ENCODE results near the gene STK35. TPM values are rescaled to one million over a fixed set of nuclear protein-coding genes. Genes with fewer than 3 reads are reported as not detected.

The STK35 gene
- total and polyA plus RNA-seq, 2 of the 13 experiments (the other 11 are each of a cell fraction or from before 2014, with no cell fraction given) = 27.4 to 29.8 TPM

GRCh38 chr20:2101865-2102584, 398 bp downstream of the STK35 start (continued):
- TF ChIP-seq ZNF275 (CRISPR knock-in tag; IDR thresholded peaks at IDR 0.05; ENCODE audit: borderline replicate concordance) = peak; percentile 98
- no peak for TF ChIP-seq ZNF562 (CRISPR knock-in tag; IDR thresholded peaks at IDR 0.05; ENCODE audit: borderline replicate concordance)
- peak; percentile 77; the same call in 1 of the 2 replicates for TF ChIP-seq ZNF30 (CRISPR knock-in tag; IDR thresholded peaks at IDR 0.05)
- peak; percentile 92; the same call in 1 of the 2 replicates for TF ChIP-seq ZNF225 (CRISPR knock-in tag; IDR thresholded peaks at IDR 0.05)
- TF ChIP-seq TAF15 (IDR thresholded peaks at IDR 0.05; ENCODE audit: low read depth, low read length, poor library complexity, severe bottlenecking) = peak; percentile 43
- TF ChIP-seq E2F1 (CRISPR knock-in tag; IDR thresholded peaks at IDR 0.05) = peak; percentile 82
- TF ChIP-seq RARG (CRISPR knock-in tag; IDR thresholded peaks at IDR 0.05; ENCODE audit: low read depth) = no peak
- TF ChIP-seq ZNF234 (CRISPR knock-in tag; conservative IDR thresholded peaks at IDR 0.05) = peak; percentile 84
- no peak for TF ChIP-seq PRDM4 (CRISPR knock-in tag; IDR thresholded peaks at IDR 0.05; ENCODE audit: borderline replicate concordance)
- peak; percentile 85 for TF ChIP-seq MAF1 (CRISPR knock-in tag; IDR thresholded peaks at IDR 0.05; ENCODE audit: borderline replicate concordance)
- TF ChIP-seq, protein P1, sequence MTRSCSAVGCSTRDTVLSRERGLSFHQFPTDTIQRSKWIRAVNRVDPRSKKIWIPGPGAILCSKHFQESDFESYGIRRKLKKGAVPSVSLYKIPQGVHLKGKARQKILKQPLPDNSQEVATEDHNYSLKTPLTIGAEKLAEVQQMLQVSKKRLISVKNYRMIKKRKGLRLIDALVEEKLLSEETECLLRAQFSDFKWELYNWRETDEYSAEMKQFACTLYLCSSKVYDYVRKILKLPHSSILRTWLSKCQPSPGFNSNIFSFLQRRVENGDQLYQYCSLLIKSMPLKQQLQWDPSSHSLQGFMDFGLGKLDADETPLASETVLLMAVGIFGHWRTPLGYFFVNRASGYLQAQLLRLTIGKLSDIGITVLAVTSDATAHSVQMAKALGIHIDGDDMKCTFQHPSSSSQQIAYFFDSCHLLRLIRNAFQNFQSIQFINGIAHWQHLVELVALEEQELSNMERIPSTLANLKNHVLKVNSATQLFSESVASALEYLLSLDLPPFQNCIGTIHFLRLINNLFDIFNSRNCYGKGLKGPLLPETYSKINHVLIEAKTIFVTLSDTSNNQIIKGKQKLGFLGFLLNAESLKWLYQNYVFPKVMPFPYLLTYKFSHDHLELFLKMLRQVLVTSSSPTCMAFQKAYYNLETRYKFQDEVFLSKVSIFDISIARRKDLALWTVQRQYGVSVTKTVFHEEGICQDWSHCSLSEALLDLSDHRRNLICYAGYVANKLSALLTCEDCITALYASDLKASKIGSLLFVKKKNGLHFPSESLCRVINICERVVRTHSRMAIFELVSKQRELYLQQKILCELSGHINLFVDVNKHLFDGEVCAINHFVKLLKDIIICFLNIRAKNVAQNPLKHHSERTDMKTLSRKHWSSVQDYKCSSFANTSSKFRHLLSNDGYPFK (CRISPR knock-in tag; IDR thresholded peaks at IDR 0.05; ENCODE audit: borderline replicate concordance) = peak; percentile 87; the same call in 1 of the 2 replicates
- peak; percentile 27 for TF ChIP-seq RBM39 (IDR thresholded peaks at IDR 0.05; ENCODE audit: low read depth, low read length, poor library complexity, severe bottlenecking)
- peak; percentile 73; the same call in 1 of the 2 replicates for TF ChIP-seq GATAD1 (CRISPR knock-in tag; IDR thresholded peaks at IDR 0.05)
- TF ChIP-seq, protein P2, sequence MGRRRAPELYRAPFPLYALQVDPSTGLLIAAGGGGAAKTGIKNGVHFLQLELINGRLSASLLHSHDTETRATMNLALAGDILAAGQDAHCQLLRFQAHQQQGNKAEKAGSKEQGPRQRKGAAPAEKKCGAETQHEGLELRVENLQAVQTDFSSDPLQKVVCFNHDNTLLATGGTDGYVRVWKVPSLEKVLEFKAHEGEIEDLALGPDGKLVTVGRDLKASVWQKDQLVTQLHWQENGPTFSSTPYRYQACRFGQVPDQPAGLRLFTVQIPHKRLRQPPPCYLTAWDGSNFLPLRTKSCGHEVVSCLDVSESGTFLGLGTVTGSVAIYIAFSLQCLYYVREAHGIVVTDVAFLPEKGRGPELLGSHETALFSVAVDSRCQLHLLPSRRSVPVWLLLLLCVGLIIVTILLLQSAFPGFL (CRISPR knock-in tag; IDR thresholded peaks at IDR 0.05) = no peak; the same call in none of the 2 replicates
- peak; percentile 59; the same call in 1 of the 2 replicates for TF ChIP-seq REL (CRISPR knock-in tag; conservative IDR thresholded peaks at IDR 0.05)
- peak; percentile 97 for TF ChIP-seq DNMT1 (CRISPR knock-in tag; IDR thresholded peaks at IDR 0.05)
- peak; percentile 36; the same call in 1 of the 2 replicates for TF ChIP-seq SRF (IDR thresholded peaks at IDR 0.05; ENCODE audit: low read depth, low read length)
- TF ChIP-seq ZSCAN31 (CRISPR knock-in tag; IDR thresholded peaks at IDR 0.05; ENCODE audit: low read depth) = peak; percentile 88
- TF ChIP-seq IKZF1 (IDR thresholded peaks at IDR 0.05) = no peak
- TF ChIP-seq NR1H2 (CRISPR knock-in tag; IDR thresholded peaks at IDR 0.05; ENCODE audit: borderline replicate concordance, low read depth) = 0 out of 2 replicates have a peak, but pooled peaks have one; percentile 19

All from HepG2 (cell line).